RWPE1 (cell line): ENCODE measurements around the gene PEAR1.

Experiments
- CTCF ChIA-PET: fragments of 350-600 bp; sonication (Branson Sonifier 250); formaldehyde crosslinking; extraction: SDS; loops from one replicate; lab custom pipeline; 2021; lab: Yijun Ruan, JAX
- POLR2A ChIA-PET: fragments of 400-600 bp; formaldehyde crosslinking; extraction: SDS; loops from one replicate; lab custom pipeline; 2020; ENCODE audit warnings: antibody characterized with exemption; ENCODE audit not compliant: low non-redundant PET; lab: Yijun Ruan, JAX
- DNase-seq: peaks from one replicate; pipeline ENCODE4 v3.0.0; 2012; ENCODE audit warnings: low spot score
- H3K27ac ChIP-seq: fragments of 450-650 bp; 2 replicates; pipeline ENCODE4 v1.5.1; 2017
- TF ChIP-seq, protein P1 (sequence below): fragments of 450-650 bp; conservative IDR thresholded peaks from 2 replicates; pipeline ENCODE4 v1.5.1; 2017; ENCODE audit warnings: low read depth, mild to moderate bottlenecking

PEAR1 gene

DNA sequence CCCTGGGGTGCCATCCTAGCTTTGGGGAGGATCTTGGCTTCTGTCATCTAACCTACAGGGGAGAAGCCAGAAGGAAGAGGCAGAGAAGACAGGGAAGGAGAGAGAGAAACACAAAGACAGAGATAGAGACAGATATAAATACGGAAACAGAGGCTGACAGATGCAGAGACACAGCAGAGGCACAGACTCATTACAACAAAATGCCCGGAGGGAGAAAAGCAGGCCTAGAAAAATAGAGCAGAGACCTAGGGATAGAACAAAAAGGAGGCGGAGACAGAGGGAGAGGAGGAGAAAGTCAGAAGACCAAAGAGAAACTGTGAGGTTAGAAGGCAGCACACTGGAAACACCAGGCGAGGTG lies 1.9 kb downstream of the PEAR1 start:
- DNase-seq: no peak
- H3K27ac ChIP-seq: peak overlapping the region; percentile 99
- TF ChIP-seq, protein P1, sequence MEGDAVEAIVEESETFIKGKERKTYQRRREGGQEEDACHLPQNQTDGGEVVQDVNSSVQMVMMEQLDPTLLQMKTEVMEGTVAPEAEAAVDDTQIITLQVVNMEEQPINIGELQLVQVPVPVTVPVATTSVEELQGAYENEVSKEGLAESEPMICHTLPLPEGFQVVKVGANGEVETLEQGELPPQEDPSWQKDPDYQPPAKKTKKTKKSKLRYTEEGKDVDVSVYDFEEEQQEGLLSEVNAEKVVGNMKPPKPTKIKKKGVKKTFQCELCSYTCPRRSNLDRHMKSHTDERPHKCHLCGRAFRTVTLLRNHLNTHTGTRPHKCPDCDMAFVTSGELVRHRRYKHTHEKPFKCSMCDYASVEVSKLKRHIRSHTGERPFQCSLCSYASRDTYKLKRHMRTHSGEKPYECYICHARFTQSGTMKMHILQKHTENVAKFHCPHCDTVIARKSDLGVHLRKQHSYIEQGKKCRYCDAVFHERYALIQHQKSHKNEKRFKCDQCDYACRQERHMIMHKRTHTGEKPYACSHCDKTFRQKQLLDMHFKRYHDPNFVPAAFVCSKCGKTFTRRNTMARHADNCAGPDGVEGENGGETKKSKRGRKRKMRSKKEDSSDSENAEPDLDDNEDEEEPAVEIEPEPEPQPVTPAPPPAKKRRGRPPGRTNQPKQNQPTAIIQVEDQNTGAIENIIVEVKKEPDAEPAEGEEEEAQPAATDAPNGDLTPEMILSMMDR: no peak
- POLR2A ChIA-PET: no interaction called here
- CTCF ChIA-PET: interaction anchor here (9.3 kb wide), 1 partner anchor 32 kb away, joined by 77 read pairs; no protein-coding TSS in a partner anchor

DNA sequence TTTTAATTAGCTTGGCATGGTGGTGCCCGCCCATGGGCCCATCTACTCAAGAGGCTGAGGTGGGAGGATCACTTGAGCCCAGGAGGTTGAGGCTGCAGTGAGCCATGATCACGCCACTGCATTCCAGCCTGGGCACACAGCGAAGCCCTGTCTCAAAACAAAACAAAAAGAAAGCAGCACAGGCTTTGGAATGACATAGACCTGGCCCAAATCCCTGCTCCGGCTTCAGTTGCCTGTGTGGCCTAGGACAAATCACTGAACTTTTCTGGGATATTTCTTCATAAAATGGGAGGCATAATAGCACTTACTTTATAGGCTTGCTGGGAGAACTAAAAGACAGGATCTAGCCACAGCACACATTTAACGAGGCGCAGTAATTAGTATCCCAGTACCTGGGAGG lies 2.4 kb downstream of the PEAR1 start:
- TF ChIP-seq, protein P1: no peak
- H3K27ac ChIP-seq: peak overlapping the region; percentile 99
- CTCF ChIA-PET: interaction anchor here (9.3 kb wide), 1 partner anchor 31 kb away, joined by 77 read pairs; no protein-coding TSS in a partner anchor
- no peak for DNase-seq
- POLR2A ChIA-PET: no interaction called here

DNA sequence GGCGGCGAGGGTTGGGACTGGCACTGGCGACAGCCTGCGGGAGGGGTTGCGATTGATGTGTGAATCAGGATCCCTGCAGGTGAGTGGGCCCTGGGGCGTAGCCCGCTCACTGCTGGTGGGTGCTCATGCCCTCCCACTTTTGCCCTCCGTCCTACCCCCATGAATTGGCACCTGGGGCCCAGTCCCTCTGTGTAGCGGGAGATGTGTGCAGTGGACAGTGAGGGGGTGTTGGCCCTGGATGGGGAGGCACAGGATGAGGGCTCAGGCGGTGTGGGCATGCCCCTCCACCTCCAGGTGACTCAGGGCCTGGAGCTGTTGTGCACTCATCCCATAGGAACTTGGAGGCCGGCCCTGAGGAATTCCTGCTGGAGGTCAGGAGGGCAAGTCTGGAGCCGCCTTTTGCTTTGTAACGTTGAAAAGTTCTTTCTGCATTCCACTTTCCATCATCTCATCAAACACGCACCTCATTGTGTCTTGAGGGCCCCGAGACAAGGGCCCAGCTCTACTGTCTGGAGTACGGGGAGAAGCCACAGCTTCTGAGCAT lies 3.0 kb downstream of the PEAR1 start:
- CTCF ChIA-PET: interaction anchor here (0.6 to 1.9 kb wide), 3 partner anchors 14 to 180 kb away, joined by 6 to 16 read pairs (median 8); no protein-coding TSS in a partner anchor
- H3K27ac ChIP-seq: peak overlapping the region; percentile 99
- TF ChIP-seq, protein P1: no peak
- POLR2A ChIA-PET: no interaction called here
- peak; percentile 97 for DNase-seq

DNA sequence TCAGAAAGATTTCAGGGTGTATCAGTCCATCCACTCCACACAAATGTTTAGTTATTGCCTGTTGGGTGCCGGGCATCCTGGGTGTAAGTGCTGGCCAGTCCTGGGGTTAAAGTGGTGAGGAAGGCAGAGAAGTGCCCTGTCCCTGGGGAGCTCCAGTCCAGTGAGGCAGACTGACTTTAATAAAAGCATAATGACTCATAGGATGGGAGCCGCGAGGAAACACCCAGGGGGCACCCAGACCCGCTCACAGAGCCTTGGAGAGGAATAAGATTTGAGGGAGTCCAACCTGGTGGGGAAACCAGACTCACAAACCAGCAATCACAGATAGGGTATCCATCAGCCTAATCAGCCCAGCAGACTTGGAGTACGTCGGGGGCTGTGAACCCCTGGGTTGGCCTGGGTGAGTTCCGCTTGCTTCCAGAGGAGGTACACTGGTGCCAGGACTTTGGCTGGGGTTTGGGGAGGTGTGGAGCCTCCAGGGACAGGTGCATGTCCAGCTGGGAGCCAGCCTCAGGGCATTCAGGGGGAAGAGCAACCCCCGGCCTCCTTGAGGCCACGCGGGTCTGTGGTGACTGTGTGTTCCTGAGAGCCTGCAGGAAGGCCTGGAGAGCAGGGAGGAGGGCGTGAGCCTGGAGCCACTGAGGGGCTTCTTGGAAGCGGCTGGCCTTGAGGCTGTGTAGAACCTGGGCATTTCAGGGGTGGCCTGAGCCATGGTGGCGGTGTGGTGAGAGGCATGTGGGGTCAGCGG lies 3.7 kb downstream of the PEAR1 start:
- peak overlapping the region; percentile 99 for H3K27ac ChIP-seq
- TF ChIP-seq, protein P1: no peak
- POLR2A ChIA-PET: no interaction called here
- peak; percentile 65 for DNase-seq
- CTCF ChIA-PET: interaction anchor here (1.2 to 1.9 kb wide), 2 partner anchors 13 to 30 kb away, joined by 6 to 16 read pairs; no protein-coding TSS in a partner anchor

DNA sequence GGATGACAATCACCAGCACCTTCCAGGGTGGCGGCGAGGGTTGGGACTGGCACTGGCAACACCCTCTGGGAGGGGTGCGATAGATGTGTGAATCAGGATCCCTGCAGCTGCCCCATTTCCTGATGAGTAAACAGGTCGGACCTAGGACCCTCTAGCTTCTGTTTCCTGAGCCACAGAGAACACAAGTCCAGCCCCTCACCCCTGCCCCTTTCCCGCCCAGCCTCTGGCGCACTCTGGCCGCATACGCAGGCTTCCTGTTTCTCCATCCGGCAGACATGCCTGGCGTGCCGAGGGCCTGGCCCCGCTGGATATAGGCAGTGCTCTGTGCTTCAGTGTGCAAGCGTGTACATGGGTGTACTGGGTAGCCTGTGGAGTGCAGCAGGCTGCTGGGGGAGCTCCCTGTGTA lies 4.6 kb downstream of the PEAR1 start:
- DNase-seq: peak; percentile 51

More for the DNA sequence above, 4.6 kb downstream of the PEAR1 start:
- TF ChIP-seq, protein P1: no peak
- peak overlapping the region; percentile 99 for H3K27ac ChIP-seq
- CTCF ChIA-PET: interaction anchor here (0.6 to 1.9 kb wide), 4 partner anchors 9 to 236 kb away, joined by 3 to 16 read pairs (median 4); no protein-coding TSS in a partner anchor
- POLR2A ChIA-PET: no interaction called here
